Rectal smooth muscle tissue (tissue), 1 donor: Measurements from ENCODE around the gene GAS7.

Source experiments
- H3K27ac ChIP-seq: one replicate; pipeline ENCODE4 v1.7.0; 2013; ENCODE audit warnings: low read depth, low read length, inconsistent platforms
- H3K27me3 ChIP-seq: one replicate; pipeline ENCODE4 v1.7.0; 2013; ENCODE audit warnings: low read length; ENCODE audit not compliant: control insufficient read depth, insufficient read depth
- H3K36me3 ChIP-seq: one replicate; pipeline ENCODE4 v1.7.0; 2013; ENCODE audit warnings: low read length; ENCODE audit not compliant: control insufficient read depth, insufficient read depth
- H3K4me1 ChIP-seq: one replicate; pipeline ENCODE4 v1.7.0; 2013; ENCODE audit warnings: low read length; ENCODE audit not compliant: control insufficient read depth, insufficient read depth
- H3K4me3 ChIP-seq: one replicate; pipeline ENCODE4 v1.7.0; 2013; ENCODE audit warnings: low read length
- H3K9ac ChIP-seq: one replicate; pipeline ENCODE4 v1.7.0; 2013; ENCODE audit warnings: low read length

Gene GAS7

DNA sequence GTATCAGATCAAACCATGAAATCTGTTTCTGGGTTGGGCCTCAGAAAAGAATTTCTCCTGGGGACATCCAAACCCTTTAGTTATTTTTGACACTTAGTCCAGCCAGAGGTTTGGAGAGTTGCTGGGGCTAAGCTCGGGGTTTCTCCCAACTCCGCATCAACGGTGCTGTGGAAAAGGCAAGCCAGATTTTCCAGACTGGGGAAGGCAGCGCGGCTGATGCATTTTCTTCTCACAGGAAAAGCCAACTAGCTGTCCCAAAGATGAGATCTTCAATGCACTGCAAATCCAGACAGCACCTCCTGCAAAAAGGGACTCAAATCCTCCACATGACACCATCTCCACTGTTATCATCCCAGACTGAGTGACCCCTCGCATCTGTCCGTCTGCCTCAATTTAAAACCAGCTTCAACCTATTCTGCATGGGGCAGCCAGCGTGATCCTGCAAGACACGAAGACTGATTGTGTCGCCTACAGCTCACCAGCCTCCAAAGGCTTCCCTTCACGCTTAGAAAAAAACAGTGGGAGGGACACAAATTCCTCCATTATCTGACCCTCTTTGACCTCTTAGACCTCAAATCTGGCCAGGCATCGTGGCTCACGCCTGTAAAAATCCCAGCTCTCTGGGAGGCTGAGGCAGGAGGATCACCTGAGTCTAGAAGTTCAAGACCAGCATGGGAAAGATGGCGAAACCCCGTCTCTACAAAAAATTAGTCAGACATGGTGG lies 62.0 kb downstream of the GAS7 start:
- no peak overlapping the region for H3K27ac ChIP-seq
- no peak overlapping the region for H3K9ac ChIP-seq

DNA sequence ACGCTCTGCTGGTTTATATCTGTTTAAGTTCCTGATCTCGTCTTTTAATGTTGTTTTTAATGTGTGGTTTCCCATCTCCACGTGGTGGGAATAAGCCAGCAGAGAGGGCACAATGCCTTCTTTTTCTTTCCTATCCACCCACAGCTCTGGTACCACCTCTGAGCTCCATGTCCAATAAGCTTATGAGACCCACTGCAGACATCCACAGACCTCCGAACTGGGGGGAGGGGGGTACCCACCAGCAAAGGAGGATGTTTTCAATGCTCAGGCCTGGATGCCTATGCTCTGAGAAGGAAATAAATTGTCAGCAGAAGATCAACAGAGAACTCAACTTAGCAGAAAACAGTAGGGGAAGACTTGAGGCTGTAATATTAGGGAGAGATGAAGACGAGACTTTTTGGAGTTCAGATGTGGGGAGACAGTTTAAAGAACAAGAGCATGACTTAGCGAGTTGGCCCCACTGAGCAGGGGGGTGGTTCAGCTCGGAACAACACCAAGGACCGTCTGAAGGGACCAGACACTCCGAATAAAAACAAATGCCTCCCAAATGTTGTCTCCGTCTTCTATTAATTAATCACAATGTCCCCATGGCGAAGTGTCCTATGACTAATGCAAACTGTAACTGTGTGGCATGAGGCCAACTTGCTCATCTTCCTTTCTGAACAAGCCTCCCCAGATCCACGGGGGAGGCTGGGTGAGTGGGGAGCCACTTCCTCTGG lies 62.7 kb downstream of the GAS7 start:
- peak overlapping the region; percentile 50 for H3K27ac ChIP-seq
- no peak overlapping the region for H3K9ac ChIP-seq
- no peak overlapping the region for H3K4me3 ChIP-seq

More for the DNA sequence above, 62.0 kb downstream of the GAS7 start:
- H3K36me3 ChIP-seq: no peaks in the 10 kb centered on the region
- no peak overlapping the region for H3K4me3 ChIP-seq
- no peaks in the 10 kb centered on the region for H3K27me3 ChIP-seq
- H3K4me1 ChIP-seq: peaks cover 5% of the 10 kb centered on the region

DNA sequence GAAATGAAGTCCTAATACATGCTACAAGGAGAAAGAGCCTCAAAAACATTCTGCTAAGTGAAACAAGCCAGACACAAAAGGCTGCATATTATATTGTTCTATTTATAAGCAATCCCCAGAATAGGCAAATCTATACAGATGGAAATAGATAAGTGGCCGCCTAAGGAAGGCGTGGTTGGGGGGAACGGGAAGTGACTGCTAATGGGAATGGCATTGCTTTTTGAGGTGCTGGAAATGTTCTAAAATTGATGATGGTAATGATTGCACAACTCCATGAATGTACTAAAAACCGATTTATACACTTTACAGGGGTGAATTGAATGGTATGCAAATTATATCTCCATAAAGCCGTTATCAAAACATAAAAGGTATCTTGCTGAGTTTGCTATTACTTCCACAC lies 67.7 kb downstream of the GAS7 start:
- H3K9ac ChIP-seq: no peak overlapping the region
- no peaks in the 10 kb centered on the region for H3K36me3 ChIP-seq
- no peak overlapping the region for H3K4me3 ChIP-seq
- no peaks in the 10 kb centered on the region for H3K27me3 ChIP-seq
- peaks cover 9% of the 10 kb centered on the region for H3K4me1 ChIP-seq
- no peak overlapping the region for H3K27ac ChIP-seq

More for the DNA sequence above, 62.7 kb downstream of the GAS7 start:
- H3K4me1 ChIP-seq: peaks cover 5% of the 10 kb centered on the region
- H3K36me3 ChIP-seq: no peaks in the 10 kb centered on the region
- H3K27me3 ChIP-seq: no peaks in the 10 kb centered on the region

DNA sequence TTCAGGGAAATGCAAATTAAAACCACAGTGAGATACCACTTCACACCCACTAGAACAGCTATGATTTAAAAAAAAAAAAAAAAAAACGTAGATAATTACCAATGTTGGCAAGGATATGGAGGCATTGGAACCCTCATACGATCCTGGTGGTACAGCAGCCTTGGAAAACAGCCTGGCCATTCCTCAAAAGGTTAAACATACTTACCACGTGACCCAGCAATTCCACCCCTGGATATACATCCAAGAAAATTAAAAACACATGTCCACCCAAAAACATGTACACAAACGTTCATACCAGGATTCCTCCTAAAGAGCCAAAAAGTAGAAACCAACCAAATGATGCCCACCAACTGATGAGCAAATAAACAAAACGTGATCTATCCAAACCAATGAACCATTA lies 68.1 kb downstream of the GAS7 start:
- H3K4me3 ChIP-seq: no peak overlapping the region
- peaks cover 7% of the 10 kb centered on the region for H3K4me1 ChIP-seq
- no peak overlapping the region for H3K9ac ChIP-seq
- no peaks in the 10 kb centered on the region for H3K36me3 ChIP-seq
- H3K27ac ChIP-seq: no peak overlapping the region
- no peaks in the 10 kb centered on the region for H3K27me3 ChIP-seq

DNA sequence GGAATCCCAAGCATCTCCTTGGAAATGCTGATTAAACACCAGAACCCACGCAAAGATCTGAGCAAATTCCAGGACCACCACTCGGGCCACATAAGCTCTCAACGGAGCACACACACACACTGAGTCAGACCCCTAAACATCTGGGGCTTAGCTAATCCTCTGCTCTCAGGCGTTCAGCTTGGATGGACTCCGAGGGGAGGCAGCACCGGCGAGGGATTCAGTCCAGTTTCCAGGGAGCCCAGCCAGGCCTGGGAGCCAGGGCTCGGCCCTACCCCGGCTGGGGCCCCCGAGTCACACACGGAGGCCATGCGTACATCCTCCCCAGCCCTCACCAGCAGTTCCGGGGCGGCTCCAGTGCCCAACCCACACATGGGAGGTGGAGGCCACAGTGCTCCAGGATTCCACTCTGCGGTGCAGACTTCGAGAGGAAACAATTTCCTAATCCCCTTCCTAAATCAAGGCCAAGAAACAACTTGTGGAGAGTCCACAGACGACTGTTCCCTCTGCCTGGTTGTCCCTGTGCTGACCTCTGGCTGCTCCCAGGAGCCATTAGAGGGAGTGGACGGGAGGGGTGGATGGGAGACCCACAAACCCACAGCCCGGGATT lies 70.5 kb downstream of the GAS7 start:
- H3K9ac ChIP-seq: no peak overlapping the region

DNA sequence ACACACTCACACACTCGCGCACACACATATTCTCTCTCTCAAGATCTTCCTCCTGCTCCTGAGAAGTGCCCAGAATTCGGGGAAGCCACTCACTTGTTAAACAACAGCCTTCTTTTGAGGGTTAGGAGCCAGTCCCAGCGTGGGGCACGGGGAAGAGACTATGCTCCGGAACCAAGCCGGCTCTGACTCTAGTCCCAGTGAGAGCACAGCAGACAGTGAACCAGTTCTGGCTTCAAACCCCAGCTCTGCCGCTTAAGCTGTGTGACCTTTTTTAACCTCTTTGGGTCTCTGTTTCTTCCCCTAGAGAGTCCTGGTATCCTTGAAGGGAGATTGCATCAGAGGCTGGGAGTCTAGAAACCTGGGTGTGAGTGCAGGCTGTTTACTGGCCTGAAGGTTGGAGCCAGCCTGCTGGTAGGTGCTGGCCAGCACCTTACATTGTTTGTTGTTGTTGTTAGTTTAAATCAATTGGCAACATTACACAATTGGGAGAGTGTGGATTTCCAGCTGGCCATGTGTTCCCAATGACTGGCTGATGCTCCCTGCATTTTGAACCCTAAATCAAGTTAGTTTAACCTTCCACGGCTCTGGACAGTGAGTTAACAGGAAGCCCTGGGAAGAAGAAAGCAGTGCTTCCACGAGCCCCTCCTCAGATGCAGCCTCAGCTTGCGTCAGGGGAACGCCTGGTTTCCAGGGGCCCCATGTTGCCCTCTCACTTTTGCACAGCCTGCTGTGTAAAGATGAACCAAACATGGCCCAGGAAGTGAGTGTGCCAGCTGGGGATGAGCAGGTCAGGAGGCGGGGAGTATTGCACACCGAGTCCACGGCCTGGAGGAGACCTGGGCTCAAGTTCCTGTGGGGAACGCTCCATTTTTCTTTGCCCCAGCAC lies 71.5 kb downstream of the GAS7 start:
- Histone ChIP-seq H3K9ac (no peak overlapping the region), H3K36me3 (no peaks in the 10 kb centered on the region), H3K4me3 (no peak overlapping the region), H3K27me3 (no peaks in the 10 kb centered on the region), H3K27ac (peak overlapping the region; percentile 63), H3K4me1 (peaks cover 10% of the 10 kb centered on the region)

More for the DNA sequence above, 70.5 kb downstream of the GAS7 start:
- Histone ChIP-seq H3K36me3 (no peaks in the 10 kb centered on the region), H3K27ac (peak overlapping the region; percentile 63), H3K4me1 (peaks cover 7% of the 10 kb centered on the region), H3K4me3 (no peak overlapping the region), H3K27me3 (no peaks in the 10 kb centered on the region)

DNA sequence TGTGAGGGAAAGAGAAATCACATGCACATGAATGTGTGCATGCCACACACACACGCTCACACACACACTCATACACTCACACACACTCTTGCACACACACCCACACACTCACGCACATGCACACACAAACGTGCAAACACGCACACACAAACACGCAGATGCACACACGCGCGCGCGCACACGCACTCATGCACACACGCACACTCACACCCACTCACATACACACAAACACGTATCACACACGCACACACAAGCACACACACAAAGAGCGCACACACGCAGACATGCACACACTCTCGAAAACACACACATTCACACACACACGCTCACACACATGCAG lies 72.2 kb downstream of the GAS7 start:
- H3K4me1 ChIP-seq: peaks cover 12% of the 10 kb centered on the region

DNA sequence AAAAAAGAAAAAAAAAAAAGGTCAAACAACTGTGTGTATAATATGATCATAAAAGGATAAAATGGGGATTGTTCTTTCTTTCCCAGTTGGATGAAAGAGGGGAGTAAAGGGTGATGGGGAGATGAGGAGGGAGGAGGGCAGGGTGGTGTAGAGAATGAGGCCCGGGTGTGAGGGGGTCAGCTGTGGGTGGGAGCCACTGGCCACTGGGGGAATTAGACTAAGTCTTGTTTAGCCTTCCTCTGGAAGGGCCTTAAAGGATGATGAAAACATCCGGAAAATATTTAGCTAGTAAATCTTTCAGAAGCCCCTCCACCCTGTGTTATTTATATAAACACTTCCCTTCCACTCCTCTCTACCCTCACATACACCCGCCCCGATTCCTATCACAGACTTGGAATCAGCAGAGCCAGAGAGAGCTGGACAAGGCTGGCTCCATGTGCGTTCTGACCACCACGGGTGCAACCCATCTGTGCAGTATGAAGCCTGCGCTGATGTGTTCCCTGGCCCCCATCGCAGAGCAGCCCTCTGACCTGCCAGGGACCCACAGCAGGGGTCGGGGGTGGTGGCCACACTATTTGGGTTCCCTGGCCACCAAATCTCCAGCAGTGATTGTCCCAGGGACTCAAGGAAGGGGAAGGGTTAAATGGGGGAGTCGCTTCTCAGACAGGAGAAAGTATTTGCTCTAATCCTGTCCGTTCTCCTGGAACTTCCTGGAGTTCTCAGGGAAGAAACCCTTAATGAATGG lies 72.7 kb downstream of the GAS7 start:
- Histone ChIP-seq H3K9ac (no peak overlapping the region), H3K27ac (no peak overlapping the region)

More for the DNA sequence above, 72.2 kb downstream of the GAS7 start:
- Histone ChIP-seq H3K27ac (no peak overlapping the region), H3K4me3 (no peak overlapping the region), H3K9ac (no peak overlapping the region), H3K27me3 (no peaks in the 10 kb centered on the region), H3K36me3 (no peaks in the 10 kb centered on the region)

DNA sequence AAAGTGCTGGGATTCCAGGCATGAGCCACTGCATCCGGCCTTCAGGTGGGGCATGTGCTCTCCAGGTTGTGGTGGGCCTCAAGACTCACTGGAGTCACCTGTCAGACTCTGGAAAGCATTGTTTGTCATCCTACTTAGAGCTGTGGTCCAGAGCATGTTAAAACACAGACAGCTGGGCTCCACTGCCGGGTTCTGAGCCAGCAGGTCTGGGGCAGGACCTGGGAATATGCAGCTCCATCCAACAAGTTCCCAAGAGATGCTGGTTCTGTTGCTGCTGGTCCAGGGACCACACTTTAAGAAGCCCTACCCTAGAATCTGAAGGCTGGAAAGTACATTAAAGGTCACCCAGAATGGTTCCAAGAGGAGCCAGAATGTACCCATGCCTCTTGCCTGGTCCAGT lies 75.3 kb downstream of the GAS7 start:
- Histone ChIP-seq H3K9ac (no peak overlapping the region), H3K4me3 (no peak overlapping the region), H3K27me3 (no peaks in the 10 kb centered on the region), H3K4me1 (peaks cover 12% of the 10 kb centered on the region), H3K27ac (peak overlapping the region; percentile 14), H3K36me3 (no peaks in the 10 kb centered on the region)

More for the DNA sequence above, 72.7 kb downstream of the GAS7 start:
- no peak overlapping the region for H3K4me3 ChIP-seq
- no peaks in the 10 kb centered on the region for H3K27me3 ChIP-seq
- no peaks in the 10 kb centered on the region for H3K36me3 ChIP-seq
- peaks cover 12% of the 10 kb centered on the region for H3K4me1 ChIP-seq

DNA sequence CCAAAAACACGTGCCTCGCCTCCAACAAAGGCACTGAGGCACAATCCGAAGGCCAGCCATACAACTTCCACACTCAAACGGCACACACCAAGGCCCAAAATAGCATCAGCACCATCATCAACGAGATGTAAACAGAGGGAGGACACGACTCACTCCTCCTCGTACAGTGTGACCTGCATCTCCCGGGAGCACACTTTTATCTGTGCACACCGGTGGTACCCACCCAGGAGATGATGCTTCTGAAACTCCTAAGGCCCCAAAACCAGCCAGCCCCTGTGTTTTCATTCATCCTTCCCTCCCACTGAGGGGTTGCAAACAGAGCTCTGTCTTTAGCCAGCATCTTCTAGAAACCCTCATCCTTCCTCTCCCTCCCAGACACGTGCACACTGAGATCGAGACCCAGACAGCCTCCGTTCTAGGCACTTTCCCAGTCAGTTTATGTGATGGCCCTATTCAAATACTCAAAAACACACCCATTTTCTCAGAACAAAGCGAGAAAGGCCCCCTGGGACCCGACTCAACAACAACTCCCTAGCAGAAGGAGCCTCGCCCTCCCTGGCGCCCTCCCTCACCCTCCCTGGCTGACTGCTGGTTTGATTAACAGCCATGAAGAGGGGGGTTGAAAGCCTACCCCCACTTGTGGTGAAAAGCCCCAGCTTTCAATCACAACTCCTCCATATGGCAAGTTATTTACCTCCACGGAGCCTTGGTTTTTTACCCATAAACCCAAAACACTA lies 76.3 kb downstream of the GAS7 start:
- H3K4me3 ChIP-seq: no peak overlapping the region
- H3K27me3 ChIP-seq: no peaks in the 10 kb centered on the region
- H3K4me1 ChIP-seq: peaks cover 6% of the 10 kb centered on the region
- no peak overlapping the region for H3K9ac ChIP-seq
- H3K27ac ChIP-seq: peak overlapping the region; percentile 27
- no peaks in the 10 kb centered on the region for H3K36me3 ChIP-seq

DNA sequence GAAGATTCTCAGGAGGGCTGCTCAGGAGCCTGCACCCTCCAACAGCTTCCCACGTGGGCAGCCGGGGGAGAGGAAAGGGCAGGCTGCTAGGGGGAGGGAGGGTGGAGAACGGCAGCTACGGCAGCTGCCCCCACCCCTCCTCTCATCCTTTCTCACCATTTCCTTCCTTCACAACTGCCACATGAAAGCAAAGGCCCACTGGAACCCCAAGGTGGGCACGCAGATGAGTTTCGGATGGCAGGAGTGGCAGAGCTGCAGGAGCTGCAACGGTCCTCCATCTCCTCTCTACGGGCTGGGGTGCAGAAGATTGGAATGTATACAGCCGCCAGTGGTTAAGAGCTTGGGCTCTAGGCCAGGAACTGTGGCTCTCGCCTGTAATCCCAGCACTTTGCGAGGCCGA lies 77.7 kb downstream of the GAS7 start:
- H3K27ac ChIP-seq: no peak overlapping the region
- H3K4me3 ChIP-seq: no peak overlapping the region
- H3K36me3 ChIP-seq: no peaks in the 10 kb centered on the region
- H3K9ac ChIP-seq: no peak overlapping the region
- H3K4me1 ChIP-seq: peaks cover 5% of the 10 kb centered on the region
- no peaks in the 10 kb centered on the region for H3K27me3 ChIP-seq
